Panc1 (cell line): ENCODE measurements around the gene SLN. TPM values are rescaled to one million over a fixed set of nuclear protein-coding genes. Genes with fewer than 3 reads are reported as not detected.

Experiments used
- ATAC-seq: fragments of 200-7000 bp; cut with Tn5 transposase; 2 replicates; pipeline ENCODE4 v1.9.1; 2020; ENCODE audit warnings: mild to moderate bottlenecking, moderate library complexity
- BruUV-seq: library from RNA; stranded (reverse); fragments of 400-500 nt; replicated peaks from 2 replicates; lab custom pipeline; 2021; lab: Mats Ljungman, UMichigan
- CTCF ChIA-PET: fragments of 300-600 bp; sonication (Branson Sonifier 250); formaldehyde crosslinking; loops from one replicate; lab custom pipeline; 2022; ENCODE audit warnings: antibody characterized with exemption; lab: Charles Lee
- POLR2A ChIA-PET: fragments of 300-600 bp; sonication (Branson Sonifier 250); formaldehyde crosslinking; loops from one replicate; lab custom pipeline; 2022; ENCODE audit warnings: antibody characterized with exemption; lab: Charles Lee
- DNase-seq: peaks from one replicate; pipeline ENCODE4 v3.0.0-alpha.2; 2010; ENCODE audit warnings: low read depth, low spot score
- H3K27ac ChIP-seq: 2 replicates; pipeline ENCODE4 v1.5.1; 2011; ENCODE audit warnings: mild to moderate bottlenecking, low read length, inconsistent platforms
- H3K27me3 ChIP-seq: fragments of 200-500 bp; sonication (Bioruptor generic); 2 replicates; pipeline ENCODE4 v1.6.0; 2014; ENCODE audit warnings: low read length, inconsistent platforms; ENCODE audit not compliant: control insufficient read depth, insufficient read depth
- H3K36me3 ChIP-seq: fragments of 200-500 bp; sonication (Bioruptor generic); 2 replicates; pipeline ENCODE4 v1.5.1; 2014; ENCODE audit warnings: inconsistent platforms, mild to moderate bottlenecking, low read length, moderate library complexity; ENCODE audit not compliant: control insufficient read depth, insufficient read depth
- H3K4me1 ChIP-seq: 2 replicates; pipeline ENCODE4 v1.5.1; 2011; ENCODE audit warnings: inconsistent platforms, mild to moderate bottlenecking, low read length, moderate library complexity; ENCODE audit not compliant: control insufficient read depth, insufficient read depth
- H3K4me3 ChIP-seq, 2 experiments: 2 replicates each; pipeline ENCODE4 v1.5.1; 2011 to 2012; ENCODE audit warnings: low read depth in 2 of 2, low read length in 2 of 2, mild to moderate bottlenecking in 2 of 2, inconsistent platforms in 1 of 2, moderate library complexity in 1 of 2
- H3K9me3 ChIP-seq: fragments of 200-500 bp; sonication (Bioruptor generic); 2 replicates; pipeline ENCODE4 v1.5.1; 2014; ENCODE audit warnings: low read depth, mild to moderate bottlenecking, inconsistent platforms, low read length, moderate library complexity; ENCODE audit not compliant: control insufficient read depth, insufficient read depth
- POLR2AphosphoS5 ChIP-seq: IDR thresholded peaks from 2 replicates; pipeline ENCODE4 v1.6.1; 2012; ENCODE audit warnings: mild to moderate bottlenecking, low read depth, low read length, moderate library complexity
- SIN3A ChIP-seq: IDR thresholded peaks from 2 replicates; pipeline ENCODE4 v1.6.1; 2012; ENCODE audit warnings: low read depth, mild to moderate bottlenecking, low read length, moderate library complexity, borderline replicate concordance; ENCODE audit not compliant: insufficient read depth
- TCF7L2 ChIP-seq: IDR thresholded peaks from 2 replicates; pipeline ENCODE4 v1.6.1; 2011; ENCODE audit warnings: mild to moderate bottlenecking, low read depth, low read length, inconsistent platforms
- in situ Hi-C: cut with HindIII; loops from 2 replicates; pipeline ENCODE4 v1.10.0; 2016; ENCODE audit warnings: low sequenced_read_pairs, low pct_unique_long_range_greater_than_20kb
- intact Hi-C: fragments of 100-400 bp; cut with micrococcal nuclease; formaldehyde crosslinking; loops from one replicate; pipeline ENCODE4 v1.10.0; 2022; ENCODE audit not compliant: unreplicated experiment
- total RNA-seq: library from RNA; stranded (reverse); gene quantifications from one replicate; pipeline ENCODE4 v1.2.1, GENCODE V29; 2021; ENCODE audit not compliant: unreplicated experiment
- TF ChIP-seq, protein P1 (sequence below): fragments of 450-650 bp; IDR thresholded peaks from 2 replicates; pipeline ENCODE4 v1.5.1; 2017; ENCODE audit warnings: mild to moderate bottlenecking
- TF ChIP-seq, protein P2 (sequence below), 2 experiments: IDR thresholded peaks; 2 replicates each; pipeline ENCODE4 v1.6.1; 2011 to 2012; ENCODE audit warnings: low read depth in 2 of 2, control low read depth in 1 of 2, low read length in 1 of 2, mild to moderate bottlenecking in 1 of 2, moderate library complexity in 1 of 2; ENCODE audit not compliant: insufficient read depth in 1 of 2

SLN gene
- total RNA-seq, 1 experiment from 2014 or later, result not detected

DNA sequence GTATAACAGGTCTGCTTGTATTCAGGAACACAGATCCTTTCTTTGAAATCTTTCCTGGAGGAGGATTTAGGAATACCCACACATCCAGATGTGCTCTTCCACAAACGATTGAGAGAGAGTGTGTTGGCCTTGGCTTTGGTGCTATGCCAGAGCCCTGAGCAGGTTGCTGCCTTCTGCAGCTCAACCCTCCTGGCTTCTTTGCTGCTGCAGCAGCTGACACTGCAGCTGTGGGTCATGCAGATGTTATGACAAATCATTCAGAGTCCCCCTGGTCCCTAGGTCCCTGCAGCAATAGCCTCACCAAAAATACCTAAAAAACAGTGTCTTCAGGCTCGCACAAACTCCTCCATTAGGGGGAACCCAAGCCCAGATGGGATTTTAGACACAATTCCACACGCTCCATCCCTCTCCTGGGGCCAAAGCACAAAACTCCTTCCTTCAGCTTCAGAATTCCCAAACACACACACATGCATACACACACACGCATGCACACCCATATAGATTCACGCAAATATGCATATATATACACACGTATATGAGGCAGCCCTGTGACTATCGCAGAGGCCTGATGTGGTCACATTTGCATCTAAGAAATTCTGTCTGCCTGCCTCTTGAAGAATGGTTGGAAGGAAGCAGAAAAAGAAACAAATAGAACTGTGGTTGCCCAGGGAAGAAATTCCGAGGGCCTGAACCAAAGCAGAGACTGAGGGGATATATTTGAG is 35.4 kb downstream of the SLN start:
- H3K27me3 ChIP-seq, result no peaks in the 10 kb centered on the region
- ATAC-seq, result 0 out of 2 replicates have a peak, but pooled peaks have one; percentile 45
- ChIA-PET POLR2A (no interaction called here), CTCF (no interaction called here)
- no peak overlapping the region for H3K4me3 ChIP-seq
- no peak for DNase-seq
- H3K9me3 ChIP-seq, result no peaks in the 10 kb centered on the region
- no peaks in the 10 kb centered on the region for H3K4me1 ChIP-seq
- intact Hi-C loops (no loop called here), in situ Hi-C loops (no loop called here)
- H3K36me3 ChIP-seq, result no peaks in the 10 kb centered on the region
- no TSS peak for BruUV-seq
- TF ChIP-seq, protein P1, sequence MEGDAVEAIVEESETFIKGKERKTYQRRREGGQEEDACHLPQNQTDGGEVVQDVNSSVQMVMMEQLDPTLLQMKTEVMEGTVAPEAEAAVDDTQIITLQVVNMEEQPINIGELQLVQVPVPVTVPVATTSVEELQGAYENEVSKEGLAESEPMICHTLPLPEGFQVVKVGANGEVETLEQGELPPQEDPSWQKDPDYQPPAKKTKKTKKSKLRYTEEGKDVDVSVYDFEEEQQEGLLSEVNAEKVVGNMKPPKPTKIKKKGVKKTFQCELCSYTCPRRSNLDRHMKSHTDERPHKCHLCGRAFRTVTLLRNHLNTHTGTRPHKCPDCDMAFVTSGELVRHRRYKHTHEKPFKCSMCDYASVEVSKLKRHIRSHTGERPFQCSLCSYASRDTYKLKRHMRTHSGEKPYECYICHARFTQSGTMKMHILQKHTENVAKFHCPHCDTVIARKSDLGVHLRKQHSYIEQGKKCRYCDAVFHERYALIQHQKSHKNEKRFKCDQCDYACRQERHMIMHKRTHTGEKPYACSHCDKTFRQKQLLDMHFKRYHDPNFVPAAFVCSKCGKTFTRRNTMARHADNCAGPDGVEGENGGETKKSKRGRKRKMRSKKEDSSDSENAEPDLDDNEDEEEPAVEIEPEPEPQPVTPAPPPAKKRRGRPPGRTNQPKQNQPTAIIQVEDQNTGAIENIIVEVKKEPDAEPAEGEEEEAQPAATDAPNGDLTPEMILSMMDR, result no peak
- TF ChIP-seq POLR2AphosphoS5, result no peak
- TF ChIP-seq, protein P2, sequence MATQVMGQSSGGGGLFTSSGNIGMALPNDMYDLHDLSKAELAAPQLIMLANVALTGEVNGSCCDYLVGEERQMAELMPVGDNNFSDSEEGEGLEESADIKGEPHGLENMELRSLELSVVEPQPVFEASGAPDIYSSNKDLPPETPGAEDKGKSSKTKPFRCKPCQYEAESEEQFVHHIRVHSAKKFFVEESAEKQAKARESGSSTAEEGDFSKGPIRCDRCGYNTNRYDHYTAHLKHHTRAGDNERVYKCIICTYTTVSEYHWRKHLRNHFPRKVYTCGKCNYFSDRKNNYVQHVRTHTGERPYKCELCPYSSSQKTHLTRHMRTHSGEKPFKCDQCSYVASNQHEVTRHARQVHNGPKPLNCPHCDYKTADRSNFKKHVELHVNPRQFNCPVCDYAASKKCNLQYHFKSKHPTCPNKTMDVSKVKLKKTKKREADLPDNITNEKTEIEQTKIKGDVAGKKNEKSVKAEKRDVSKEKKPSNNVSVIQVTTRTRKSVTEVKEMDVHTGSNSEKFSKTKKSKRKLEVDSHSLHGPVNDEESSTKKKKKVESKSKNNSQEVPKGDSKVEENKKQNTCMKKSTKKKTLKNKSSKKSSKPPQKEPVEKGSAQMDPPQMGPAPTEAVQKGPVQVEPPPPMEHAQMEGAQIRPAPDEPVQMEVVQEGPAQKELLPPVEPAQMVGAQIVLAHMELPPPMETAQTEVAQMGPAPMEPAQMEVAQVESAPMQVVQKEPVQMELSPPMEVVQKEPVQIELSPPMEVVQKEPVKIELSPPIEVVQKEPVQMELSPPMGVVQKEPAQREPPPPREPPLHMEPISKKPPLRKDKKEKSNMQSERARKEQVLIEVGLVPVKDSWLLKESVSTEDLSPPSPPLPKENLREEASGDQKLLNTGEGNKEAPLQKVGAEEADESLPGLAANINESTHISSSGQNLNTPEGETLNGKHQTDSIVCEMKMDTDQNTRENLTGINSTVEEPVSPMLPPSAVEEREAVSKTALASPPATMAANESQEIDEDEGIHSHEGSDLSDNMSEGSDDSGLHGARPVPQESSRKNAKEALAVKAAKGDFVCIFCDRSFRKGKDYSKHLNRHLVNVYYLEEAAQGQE (IDR thresholded peaks at IDR 0.05; ENCODE audit: insufficient read depth in 1 of 2, low read depth in 2 of 2, low read length in 1 of 2), result no peak
- no peak for TF ChIP-seq SIN3A
- no peak for TF ChIP-seq TCF7L2
- no peak overlapping the region for H3K27ac ChIP-seq

DNA sequence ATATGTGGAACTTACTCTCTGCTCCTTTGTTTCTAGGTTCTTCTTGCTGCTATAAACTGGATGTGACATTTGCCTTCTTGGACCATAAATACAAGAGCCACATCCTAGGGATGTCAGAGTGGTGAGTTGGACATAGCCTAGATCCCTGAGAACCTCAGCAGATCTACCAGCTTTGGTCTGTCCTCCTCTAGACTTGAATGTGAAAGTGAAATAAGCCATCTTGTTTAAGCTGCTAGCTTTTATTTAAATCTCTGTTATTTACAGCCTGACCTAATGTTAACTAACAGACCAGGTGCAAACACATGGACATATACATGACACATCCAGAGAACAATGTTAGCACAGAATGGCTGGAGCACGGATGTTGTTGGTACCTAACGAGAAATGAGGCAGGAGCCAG is 36.0 kb downstream of the SLN start:
- no peak for DNase-seq
- Histone ChIP-seq H3K4me1 (no peaks in the 10 kb centered on the region), H3K9me3 (no peaks in the 10 kb centered on the region), H3K36me3 (no peaks in the 10 kb centered on the region), H3K27me3 (no peaks in the 10 kb centered on the region), H3K4me3 (no peak overlapping the region), H3K27ac (no peak overlapping the region)
- 0 out of 2 replicates have a peak, but pooled peaks have one; percentile 17 for ATAC-seq
- TF ChIP-seq, protein P2 (IDR thresholded peaks at IDR 0.05; ENCODE audit: insufficient read depth in 1 of 2, low read depth in 2 of 2, low read length in 1 of 2), result no peak
- TF ChIP-seq, protein P1, result no peak
- TF ChIP-seq POLR2AphosphoS5 (no peak), TCF7L2 (no peak), SIN3A (no peak)
- ChIA-PET CTCF (interaction anchor here (0.6 kb wide), 1 partner anchor 9 kb away, joined by 3 read pairs; no protein-coding TSS in a partner anchor), POLR2A (no interaction called here)
- in situ Hi-C loops (no loop called here), intact Hi-C loops (no loop called here)
- no TSS peak for BruUV-seq
